Sigmoid colon (tissue), 4 donors: Measurements from ENCODE around the gene ASPHD1.

Source experiments
- EP300 ChIP-seq, 4 donors: sonication (generic); formaldehyde crosslinking; IDR thresholded peaks; one replicate each; pipeline ENCODE4 v1.6.1; 2017; ENCODE audit warnings: antibody characterized with exemption in 4 of 4
- TF ChIP-seq, protein P1 (sequence below), 4 experiments: fragments of 450-650 bp in 3 of 4; fragments of 200-600 bp in 1 of 4; IDR thresholded peaks; one replicate each; pipeline ENCODE4 v1.5.1; 2016 to 2019; ENCODE audit warnings: antibody characterized with exemption in 4 of 4, mild to moderate bottlenecking in 3 of 4, moderate library complexity in 2 of 4

DNA sequence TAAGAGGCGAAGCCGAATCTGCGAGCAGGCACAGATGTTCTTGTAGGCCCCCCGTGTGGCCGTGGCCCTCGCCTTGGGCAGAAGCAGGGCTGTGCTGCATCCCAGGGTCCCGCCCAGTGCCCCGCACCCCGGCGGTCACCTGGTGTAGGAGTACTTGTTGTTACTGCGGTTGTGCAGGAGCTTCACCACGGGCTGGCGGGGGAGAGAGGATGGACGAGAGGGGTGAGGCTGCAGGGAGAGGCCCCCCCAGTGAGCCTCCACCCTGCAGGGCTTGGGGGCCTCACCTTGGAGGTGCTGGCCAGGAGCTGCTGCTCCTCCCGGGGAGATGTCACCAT lies 11.4 kb downstream of the ASPHD1 start:
- TF ChIP-seq, protein P1, sequence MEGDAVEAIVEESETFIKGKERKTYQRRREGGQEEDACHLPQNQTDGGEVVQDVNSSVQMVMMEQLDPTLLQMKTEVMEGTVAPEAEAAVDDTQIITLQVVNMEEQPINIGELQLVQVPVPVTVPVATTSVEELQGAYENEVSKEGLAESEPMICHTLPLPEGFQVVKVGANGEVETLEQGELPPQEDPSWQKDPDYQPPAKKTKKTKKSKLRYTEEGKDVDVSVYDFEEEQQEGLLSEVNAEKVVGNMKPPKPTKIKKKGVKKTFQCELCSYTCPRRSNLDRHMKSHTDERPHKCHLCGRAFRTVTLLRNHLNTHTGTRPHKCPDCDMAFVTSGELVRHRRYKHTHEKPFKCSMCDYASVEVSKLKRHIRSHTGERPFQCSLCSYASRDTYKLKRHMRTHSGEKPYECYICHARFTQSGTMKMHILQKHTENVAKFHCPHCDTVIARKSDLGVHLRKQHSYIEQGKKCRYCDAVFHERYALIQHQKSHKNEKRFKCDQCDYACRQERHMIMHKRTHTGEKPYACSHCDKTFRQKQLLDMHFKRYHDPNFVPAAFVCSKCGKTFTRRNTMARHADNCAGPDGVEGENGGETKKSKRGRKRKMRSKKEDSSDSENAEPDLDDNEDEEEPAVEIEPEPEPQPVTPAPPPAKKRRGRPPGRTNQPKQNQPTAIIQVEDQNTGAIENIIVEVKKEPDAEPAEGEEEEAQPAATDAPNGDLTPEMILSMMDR (IDR thresholded peaks at IDR 0.05), result no peak
- TF ChIP-seq EP300 (IDR thresholded peaks at IDR 0.05), result no peak
